Measurements from ENCODE around the gene CDC6.
A peak's percentile ranks its signal among the peaks of the same experiment; 100 is the strongest.
"Not testable (repeated sequence)": the region's sequence is repeated elsewhere in the genome, so short reads cannot be mapped to it uniquely, and the experiment has no call there.

CDC6 gene

GRCh38 chr17:40284085-40284713 lies 3.5 kb upstream of the CDC6 start:
- in situ Hi-C loops (cut with HindIII; ENCODE audit: low pct_ligation_motif_present, low pct_unique_long_range_greater_than_20kb, low sequenced_read_pairs) = no loop called here
- peak; percentile 77 for DNase-seq

GRCh38 chr17:40286473-40286872 lies 1.2 kb upstream of the CDC6 start:
- DNase-seq = no peak
- in situ Hi-C loops (cut with HindIII; ENCODE audit: low pct_ligation_motif_present, low pct_unique_long_range_greater_than_20kb, low sequenced_read_pairs) = no loop called here

DNA sequence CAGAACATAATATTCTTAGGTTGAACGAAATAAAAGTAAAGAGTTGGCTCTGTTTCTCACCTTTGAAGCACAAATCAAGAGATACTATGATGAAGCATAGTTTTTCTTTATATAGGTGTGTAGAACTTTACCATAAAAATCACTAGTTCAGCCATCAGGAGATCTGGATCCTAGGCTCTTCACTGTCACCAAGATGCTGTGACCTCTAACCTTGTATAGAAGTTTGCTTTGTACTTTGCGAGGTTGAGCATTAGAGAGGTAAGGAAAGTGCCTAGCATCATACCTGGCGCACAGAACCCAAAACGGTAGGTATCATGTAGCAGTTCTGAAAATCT lies 553 bp upstream of the CDC6 start:
- DNase-seq = no peak
- in situ Hi-C loops (cut with HindIII; ENCODE audit: low pct_ligation_motif_present, low pct_unique_long_range_greater_than_20kb, low sequenced_read_pairs) = no loop called here

DNA sequence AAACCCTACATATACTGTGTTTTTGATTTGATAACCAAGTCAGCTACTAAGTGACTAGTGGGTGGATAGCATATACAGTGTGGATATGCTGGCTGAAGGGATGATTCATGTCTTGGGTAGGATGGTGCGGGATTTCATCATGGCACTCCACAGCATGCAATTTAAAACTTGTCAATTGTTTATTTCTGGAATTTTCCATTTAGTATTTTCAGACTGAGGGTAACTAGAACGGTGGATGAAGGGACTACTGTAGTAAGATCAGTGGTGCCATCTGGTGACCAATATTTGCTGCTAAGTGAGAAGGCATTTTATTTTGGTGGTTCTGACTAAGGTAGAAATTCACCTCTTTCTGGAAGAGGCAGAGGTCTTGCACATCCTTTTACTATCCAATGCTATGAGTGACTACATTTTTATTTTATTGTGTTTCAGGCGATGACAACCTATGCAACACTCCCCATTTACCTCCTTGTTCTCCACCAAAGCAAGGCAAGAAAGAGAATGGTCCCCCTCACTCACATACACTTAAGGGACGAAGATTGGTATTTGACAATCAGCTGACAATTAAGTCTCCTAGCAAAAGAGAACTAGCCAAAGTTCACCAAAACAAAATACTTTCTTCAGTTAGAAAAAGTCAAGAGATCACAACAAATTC lies 3.1 kb downstream of the CDC6 start:
- DNase-seq = peak; percentile 81
- in situ Hi-C loops (cut with HindIII; ENCODE audit: low pct_ligation_motif_present, low pct_unique_long_range_greater_than_20kb, low sequenced_read_pairs) = no loop called here

GRCh38 chr17:40291281-40291664 lies 3.6 kb downstream of the CDC6 start:
- in situ Hi-C loops (cut with HindIII; ENCODE audit: low pct_ligation_motif_present, low pct_unique_long_range_greater_than_20kb, low sequenced_read_pairs) = no loop called here
- no peak for DNase-seq

- no peak for DNase-seq
- in situ Hi-C loops (cut with HindIII; ENCODE audit: low pct_ligation_motif_present, low pct_unique_long_range_greater_than_20kb, low sequenced_read_pairs) = no loop called here
Observed at GRCh38 chr17:40293363-40293762, 5.7 kb downstream of the CDC6 start.

DNA sequence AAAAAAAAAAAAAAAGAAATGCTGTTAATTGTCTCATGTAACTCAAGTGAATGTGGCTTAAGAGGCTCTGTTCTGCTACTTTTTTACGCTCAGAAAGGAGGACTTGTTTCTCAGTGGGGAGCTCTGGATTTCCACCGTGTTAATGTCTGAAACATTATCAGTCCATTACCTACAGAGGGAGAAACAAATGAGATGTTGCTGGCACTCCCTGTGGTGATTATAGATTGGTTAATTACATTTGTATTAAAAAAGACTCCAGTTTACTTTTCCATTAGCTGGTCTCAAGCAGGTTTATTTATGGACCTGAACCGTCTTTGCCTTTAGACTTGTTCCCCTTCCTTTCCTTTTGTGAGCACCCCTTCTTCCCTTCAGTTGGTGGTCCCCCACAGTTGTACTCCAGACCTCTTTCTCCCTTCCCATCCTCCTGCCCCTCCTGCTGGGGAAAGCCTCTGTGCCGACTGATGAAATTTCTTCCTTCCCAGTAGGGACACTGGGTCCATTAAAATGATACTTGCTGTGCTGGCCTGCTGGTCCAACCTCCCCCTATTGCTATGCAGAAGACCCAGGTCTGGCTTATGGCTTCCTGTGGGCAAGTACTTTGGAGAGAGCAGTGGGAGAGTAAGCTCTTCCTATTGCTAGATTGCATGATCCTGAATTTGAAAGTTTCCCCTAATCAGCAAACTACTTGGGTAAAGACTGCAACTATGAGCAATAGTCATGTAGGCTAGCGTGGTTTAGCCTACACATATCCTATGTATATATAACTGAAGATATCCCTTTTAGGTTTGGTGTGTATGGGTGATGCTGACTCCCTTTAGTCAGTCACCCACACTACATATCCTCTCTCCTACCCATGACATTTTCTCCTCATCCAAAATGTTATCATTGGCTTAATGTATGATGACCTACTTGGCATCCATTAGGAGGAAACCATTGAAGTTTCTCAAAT lies 8.1 kb downstream of the CDC6 start:
- no peak for DNase-seq
- in situ Hi-C loops (cut with HindIII; ENCODE audit: low pct_ligation_motif_present, low pct_unique_long_range_greater_than_20kb, low sequenced_read_pairs) = no loop called here

GRCh38 chr17:40297511-40297910 lies 9.8 kb downstream of the CDC6 start:
- DNase-seq = no peak
- in situ Hi-C loops (cut with HindIII; ENCODE audit: low pct_ligation_motif_present, low pct_unique_long_range_greater_than_20kb, low sequenced_read_pairs) = no loop called here

- DNase-seq = no peak
- in situ Hi-C loops (cut with HindIII; ENCODE audit: low pct_ligation_motif_present, low pct_unique_long_range_greater_than_20kb, low sequenced_read_pairs) = no loop called here
Observed at GRCh38 chr17:40298726-40299125, 11.0 kb downstream of the CDC6 start.

DNA sequence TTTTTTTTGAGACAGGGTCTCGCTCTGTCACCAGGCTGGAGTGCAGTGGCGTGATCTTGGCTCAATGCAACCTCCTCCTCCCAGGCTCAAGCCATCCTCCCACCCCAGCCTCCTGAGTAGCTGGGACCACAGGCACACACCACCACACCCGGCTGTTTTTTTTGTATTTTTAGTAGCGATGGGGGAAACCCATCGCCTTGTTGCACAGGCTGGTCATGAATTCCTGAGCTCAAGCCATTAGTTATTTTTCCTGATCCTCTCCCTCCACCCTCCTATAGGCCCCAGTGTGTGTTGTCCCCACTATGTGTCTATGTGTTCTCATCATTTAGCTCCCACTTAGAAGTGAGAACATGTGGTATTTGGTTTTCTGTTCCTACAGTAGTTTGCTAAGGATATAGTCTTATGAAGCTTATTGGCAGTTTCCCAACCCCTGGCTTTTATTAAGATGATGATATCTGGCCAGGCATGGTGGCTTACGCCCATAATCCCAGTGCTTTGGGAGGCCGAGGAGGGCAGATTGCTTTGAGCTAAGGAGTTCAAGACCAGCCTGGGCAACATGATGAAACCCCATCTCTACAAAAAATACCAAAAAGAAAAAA lies 11.6 kb downstream of the CDC6 start:
- in situ Hi-C loops (cut with HindIII; ENCODE audit: low pct_ligation_motif_present, low pct_unique_long_range_greater_than_20kb, low sequenced_read_pairs); DNase-seq: not testable (repeated sequence)

DNA sequence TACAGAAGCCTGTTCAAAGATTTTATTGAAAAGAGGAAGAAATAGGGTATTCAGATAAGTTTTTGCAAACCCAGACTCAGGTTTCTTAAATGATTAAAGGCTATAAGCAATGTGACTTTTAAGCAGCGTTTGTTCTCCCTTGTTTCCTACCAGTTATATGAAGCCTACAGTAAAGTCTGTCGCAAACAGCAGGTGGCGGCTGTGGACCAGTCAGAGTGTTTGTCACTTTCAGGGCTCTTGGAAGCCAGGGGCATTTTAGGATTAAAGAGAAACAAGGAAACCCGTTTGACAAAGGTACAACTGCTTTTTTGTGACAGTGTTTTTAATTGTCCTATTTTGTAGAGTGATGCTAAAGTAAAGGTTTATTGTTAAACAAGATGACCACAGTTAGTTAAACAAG lies 13.6 kb downstream of the CDC6 start:
- peak; percentile 33 for DNase-seq
- in situ Hi-C loops (cut with HindIII; ENCODE audit: low pct_ligation_motif_present, low pct_unique_long_range_greater_than_20kb, low sequenced_read_pairs) = loop anchor here (5.0 to 25.0 kb wide), 2 partner anchors 61 to 236 kb away; partner anchors contain the start of gene GJD3

DNA sequence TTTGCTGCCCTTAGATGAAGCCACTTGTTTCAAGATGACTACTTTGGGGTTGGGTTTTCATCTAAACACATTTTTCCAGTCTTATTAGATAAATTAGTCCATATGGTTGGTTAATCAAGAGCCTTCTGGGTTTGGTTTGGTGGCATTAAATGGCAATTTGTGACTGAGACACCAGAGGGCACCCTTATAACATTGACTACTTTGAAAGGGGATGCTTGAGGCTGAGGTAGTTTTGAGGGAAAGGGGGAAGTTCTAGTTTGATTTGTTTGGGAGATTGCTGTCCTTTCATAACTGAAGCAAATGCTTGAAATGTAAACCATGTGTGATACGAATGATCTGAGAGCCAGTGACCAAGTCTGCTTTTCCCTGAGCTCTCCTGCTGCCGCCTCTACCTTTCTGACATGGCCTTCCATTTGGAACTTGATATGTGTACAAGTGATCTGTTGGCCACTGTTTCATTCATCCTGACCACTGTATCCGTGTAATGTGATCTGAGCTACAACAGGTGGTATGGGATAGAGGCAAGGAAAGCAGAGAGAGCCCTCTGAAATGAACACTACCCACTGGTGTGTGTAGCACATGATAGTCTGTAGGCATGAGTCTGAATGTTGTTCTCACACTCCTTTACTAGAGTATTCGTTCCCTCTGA lies 15.5 kb downstream of the CDC6 start:
- peak; percentile 64 for DNase-seq
- in situ Hi-C loops (cut with HindIII; ENCODE audit: low pct_ligation_motif_present, low pct_unique_long_range_greater_than_20kb, low sequenced_read_pairs) = loop anchor here (5.0 to 25.0 kb wide), 2 partner anchors 59 to 234 kb away; partner anchors contain the start of gene GJD3

- DNase-seq = no peak
- in situ Hi-C loops (cut with HindIII; ENCODE audit: low pct_ligation_motif_present, low pct_unique_long_range_greater_than_20kb, low sequenced_read_pairs) = loop anchor here (5.0 to 25.0 kb wide), 2 partner anchors 58 to 233 kb away; partner anchors contain the start of gene GJD3
Observed at GRCh38 chr17:40303708-40304551, 16.3 kb downstream of the CDC6 start.

DNA sequence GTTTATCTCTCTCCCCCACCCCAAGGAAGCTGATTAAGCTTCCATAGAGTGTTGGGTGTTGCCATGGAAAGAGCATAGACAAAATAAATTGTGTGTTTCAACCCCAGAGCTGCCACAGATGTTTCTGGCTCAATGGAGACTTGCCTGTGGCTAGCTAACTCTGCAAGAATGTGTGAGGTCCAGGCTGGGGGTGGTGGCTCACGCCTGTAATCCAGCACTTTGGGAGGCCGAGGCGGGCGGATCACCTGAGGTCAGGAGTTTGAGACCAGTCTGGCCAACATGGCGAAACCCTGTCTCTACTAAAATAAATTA lies 16.8 kb downstream of the CDC6 start:
- in situ Hi-C loops (cut with HindIII; ENCODE audit: low pct_ligation_motif_present, low pct_unique_long_range_greater_than_20kb, low sequenced_read_pairs) = loop anchor here (5.0 to 25.0 kb wide), 2 partner anchors 58 to 233 kb away; partner anchors contain the start of gene GJD3
- not testable (repeated sequence) for DNase-seq

DNA sequence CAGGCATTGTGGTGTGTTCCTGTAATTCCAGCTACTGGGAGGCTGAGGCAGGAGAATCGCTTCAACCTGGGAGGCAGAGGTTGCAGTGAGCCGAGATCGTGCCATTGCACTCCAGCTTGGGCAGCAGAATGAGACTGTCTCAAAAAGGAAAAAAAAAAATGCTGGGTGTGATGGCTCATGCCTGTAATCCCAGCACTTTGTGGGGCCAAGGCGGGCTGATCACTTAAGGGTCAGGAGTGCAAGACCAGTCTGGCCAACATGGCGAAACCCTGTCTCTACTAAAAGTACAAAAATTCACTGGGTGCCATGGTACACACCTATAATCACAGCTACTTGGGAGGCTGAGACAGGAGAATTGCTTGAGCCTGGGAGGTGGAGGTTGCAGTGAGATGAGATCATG lies 17.2 kb downstream of the CDC6 start:
- DNase-seq = not testable (repeated sequence)
- in situ Hi-C loops (cut with HindIII; ENCODE audit: low pct_ligation_motif_present, low pct_unique_long_range_greater_than_20kb, low sequenced_read_pairs) = loop anchor here (5.0 to 25.0 kb wide), 2 partner anchors 57 to 232 kb away; partner anchors contain the start of gene GJD3

DNA sequence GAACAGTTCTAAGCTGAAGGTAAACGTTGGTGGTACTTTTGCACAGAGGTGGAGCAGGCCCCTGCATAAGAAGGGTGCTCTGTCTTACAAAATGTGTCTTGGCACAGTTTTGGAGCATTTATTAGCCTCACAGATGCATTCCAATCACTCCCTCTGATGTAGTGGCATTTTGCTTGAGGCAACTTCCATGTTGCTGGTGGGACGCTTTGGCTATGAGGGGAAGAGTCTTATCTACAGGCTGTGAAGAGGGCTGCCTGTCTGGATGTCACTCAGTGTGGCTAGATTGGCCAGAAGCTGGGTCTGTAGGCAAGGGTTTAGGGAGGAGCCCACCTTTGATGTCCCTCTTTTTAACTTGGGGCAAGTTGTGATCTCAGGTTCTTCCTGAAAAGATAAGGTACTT lies 18.7 kb downstream of the CDC6 start:
- in situ Hi-C loops (cut with HindIII; ENCODE audit: low pct_ligation_motif_present, low pct_unique_long_range_greater_than_20kb, low sequenced_read_pairs) = loop anchor here (25.0 kb wide), 1 partner anchor 231 kb away; no protein-coding TSS in a partner anchor
- no peak for DNase-seq

DNA sequence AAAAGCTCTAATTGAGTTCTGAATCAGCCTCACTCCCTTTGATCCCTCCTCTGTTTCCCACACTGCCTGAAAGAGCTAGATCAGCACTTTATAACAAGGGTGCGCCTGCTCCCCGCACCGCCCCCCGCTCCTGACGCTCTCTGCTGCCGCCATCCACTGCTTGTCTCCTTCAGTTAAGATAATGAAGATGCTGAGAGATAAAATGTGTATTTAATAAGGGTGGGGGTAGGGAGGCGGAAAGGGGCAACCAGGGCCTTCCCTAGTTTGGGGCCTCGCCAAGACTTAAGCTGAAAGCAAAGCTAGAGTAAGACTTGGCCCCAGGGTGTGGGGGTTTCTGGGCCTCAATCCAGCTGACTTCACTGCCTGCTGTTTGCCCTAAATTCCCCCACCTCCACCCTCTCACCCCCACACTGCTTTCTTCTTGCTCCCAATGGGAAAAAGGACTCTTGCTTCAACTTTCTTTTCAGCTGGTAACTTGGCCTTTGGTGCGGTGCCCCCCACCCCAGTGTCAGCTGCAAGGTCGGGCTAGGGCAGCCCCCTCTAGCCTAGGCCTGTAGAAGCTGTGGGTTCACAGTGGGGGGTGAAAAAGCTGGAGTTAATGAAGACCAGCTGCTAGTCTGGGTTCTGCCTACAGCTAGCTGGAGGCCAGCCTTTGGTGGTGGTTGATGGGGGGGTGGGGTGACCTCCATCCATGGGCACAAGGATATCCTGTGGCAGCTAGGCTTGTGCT lies 19.5 kb downstream of the CDC6 start:
- in situ Hi-C loops (cut with HindIII; ENCODE audit: low pct_ligation_motif_present, low pct_unique_long_range_greater_than_20kb, low sequenced_read_pairs) = loop anchor here (25.0 kb wide), 1 partner anchor 230 kb away; no protein-coding TSS in a partner anchor

More for the DNA sequence above, 19.5 kb downstream of the CDC6 start:
- DNase-seq = no peak
